HEK293 (cell line): ENCODE data around the gene MAP3K14.

ENCODE experiments used
- KLF16 ChIP-seq: fragments of 450-650 bp; formaldehyde crosslinking; IDR thresholded peaks from 2 replicates; pipeline ENCODE4 v1.5.1; 2017; ENCODE audit warnings: missing biosample characterization, missing genetic modification characterization
- REPIN1 ChIP-seq: fragments of 450-650 bp; formaldehyde crosslinking; IDR thresholded peaks from 2 replicates; pipeline ENCODE4 v1.5.1; 2017; ENCODE audit warnings: missing biosample characterization, missing genetic modification characterization, low read depth
- YY1 ChIP-seq: fragments of 450-650 bp; formaldehyde crosslinking; IDR thresholded peaks from 2 replicates; pipeline ENCODE4 v1.5.1; 2018; ENCODE audit warnings: missing biosample characterization, missing genetic modification characterization
- ZBTB7A ChIP-seq: fragments of 450-650 bp; formaldehyde crosslinking; IDR thresholded peaks from 2 replicates; pipeline ENCODE4 v1.5.1; 2016; ENCODE audit warnings: low read depth, missing biosample characterization, missing genetic modification characterization
- TF ChIP-seq, protein P1 (sequence below): sonication (generic); formaldehyde crosslinking; IDR thresholded peaks from 2 replicates; pipeline ENCODE4 v1.8.1; 2022; ENCODE audit warnings: mild to moderate bottlenecking, moderate library complexity, missing genetic modification reagents
- TF ChIP-seq, protein P2 (sequence below): fragments of 450-650 bp; formaldehyde crosslinking; IDR thresholded peaks from 2 replicates; pipeline ENCODE4 v1.5.1; 2016; ENCODE audit warnings: missing biosample characterization, missing genetic modification characterization
- TF ChIP-seq, protein P3 (sequence below): fragments of 450-650 bp; formaldehyde crosslinking; IDR thresholded peaks from 2 replicates; pipeline ENCODE4 v1.5.1; 2016; ENCODE audit warnings: missing biosample characterization, missing genetic modification characterization

DNA sequence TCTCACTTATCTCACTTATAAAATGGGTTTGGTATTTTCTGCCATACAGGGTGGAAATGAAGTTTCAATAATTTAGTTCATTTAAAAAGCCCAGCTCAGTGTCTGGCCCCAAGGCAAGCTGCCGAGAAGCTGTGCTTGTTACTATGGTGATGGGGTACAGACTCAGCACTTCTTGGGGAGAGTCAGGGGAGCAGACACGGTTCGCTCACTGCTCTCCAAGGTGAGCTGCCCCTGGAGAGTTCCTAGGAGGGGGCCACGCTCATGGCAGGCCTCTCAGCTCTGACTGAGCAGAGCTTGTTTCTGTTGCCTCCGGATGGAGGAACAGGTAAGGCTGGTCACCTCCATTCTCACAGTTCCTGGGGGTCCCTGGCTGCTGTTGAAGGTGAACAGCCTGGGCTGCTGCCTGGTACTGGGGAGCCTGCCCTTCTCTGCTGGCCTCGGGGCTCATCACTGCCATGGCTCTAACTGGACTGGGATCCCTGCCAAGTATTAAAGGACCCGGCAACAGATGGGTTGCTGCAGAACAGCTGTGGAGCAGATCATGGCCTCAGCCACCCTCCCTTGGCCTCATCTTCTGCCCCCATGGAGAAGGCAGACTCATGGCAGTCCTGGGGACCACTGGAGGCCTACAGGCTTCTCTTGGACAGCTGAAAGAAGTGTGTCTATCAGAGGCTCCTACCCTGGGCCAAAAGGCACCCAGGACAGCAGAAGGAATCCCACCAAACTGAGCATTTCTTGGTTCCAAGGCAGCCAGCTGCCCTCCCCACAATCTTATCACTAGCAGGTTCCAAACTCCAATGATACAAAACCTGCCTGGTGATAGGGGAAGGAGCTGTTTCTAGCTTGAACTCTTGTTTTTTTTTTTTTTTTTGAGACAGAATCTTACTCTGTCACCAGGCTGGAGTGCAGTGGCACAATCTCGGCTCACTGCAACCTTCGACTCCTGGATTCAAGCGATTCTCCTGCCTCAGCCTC lies 29.0 kb downstream of the MAP3K14 start:
- TF ChIP-seq, protein P1, sequence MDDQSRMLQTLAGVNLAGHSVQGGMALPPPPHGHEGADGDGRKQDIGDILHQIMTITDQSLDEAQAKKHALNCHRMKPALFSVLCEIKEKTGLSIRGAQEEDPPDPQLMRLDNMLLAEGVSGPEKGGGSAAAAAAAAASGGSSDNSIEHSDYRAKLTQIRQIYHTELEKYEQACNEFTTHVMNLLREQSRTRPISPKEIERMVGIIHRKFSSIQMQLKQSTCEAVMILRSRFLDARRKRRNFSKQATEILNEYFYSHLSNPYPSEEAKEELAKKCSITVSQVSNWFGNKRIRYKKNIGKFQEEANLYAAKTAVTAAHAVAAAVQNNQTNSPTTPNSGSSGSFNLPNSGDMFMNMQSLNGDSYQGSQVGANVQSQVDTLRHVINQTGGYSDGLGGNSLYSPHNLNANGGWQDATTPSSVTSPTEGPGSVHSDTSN (CRISPR knock-in tag) = no peak
- TF ChIP-seq REPIN1 (tag by site-specific recombination) (no peak), KLF16 (tag by site-specific recombination) (no peak), ZBTB7A (no peak), YY1 (tag by site-specific recombination) (no peak)
- TF ChIP-seq, protein P2, sequence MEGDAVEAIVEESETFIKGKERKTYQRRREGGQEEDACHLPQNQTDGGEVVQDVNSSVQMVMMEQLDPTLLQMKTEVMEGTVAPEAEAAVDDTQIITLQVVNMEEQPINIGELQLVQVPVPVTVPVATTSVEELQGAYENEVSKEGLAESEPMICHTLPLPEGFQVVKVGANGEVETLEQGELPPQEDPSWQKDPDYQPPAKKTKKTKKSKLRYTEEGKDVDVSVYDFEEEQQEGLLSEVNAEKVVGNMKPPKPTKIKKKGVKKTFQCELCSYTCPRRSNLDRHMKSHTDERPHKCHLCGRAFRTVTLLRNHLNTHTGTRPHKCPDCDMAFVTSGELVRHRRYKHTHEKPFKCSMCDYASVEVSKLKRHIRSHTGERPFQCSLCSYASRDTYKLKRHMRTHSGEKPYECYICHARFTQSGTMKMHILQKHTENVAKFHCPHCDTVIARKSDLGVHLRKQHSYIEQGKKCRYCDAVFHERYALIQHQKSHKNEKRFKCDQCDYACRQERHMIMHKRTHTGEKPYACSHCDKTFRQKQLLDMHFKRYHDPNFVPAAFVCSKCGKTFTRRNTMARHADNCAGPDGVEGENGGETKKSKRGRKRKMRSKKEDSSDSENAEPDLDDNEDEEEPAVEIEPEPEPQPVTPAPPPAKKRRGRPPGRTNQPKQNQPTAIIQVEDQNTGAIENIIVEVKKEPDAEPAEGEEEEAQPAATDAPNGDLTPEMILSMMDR (tag by site-specific recombination) = no peak
- TF ChIP-seq, protein P3, sequence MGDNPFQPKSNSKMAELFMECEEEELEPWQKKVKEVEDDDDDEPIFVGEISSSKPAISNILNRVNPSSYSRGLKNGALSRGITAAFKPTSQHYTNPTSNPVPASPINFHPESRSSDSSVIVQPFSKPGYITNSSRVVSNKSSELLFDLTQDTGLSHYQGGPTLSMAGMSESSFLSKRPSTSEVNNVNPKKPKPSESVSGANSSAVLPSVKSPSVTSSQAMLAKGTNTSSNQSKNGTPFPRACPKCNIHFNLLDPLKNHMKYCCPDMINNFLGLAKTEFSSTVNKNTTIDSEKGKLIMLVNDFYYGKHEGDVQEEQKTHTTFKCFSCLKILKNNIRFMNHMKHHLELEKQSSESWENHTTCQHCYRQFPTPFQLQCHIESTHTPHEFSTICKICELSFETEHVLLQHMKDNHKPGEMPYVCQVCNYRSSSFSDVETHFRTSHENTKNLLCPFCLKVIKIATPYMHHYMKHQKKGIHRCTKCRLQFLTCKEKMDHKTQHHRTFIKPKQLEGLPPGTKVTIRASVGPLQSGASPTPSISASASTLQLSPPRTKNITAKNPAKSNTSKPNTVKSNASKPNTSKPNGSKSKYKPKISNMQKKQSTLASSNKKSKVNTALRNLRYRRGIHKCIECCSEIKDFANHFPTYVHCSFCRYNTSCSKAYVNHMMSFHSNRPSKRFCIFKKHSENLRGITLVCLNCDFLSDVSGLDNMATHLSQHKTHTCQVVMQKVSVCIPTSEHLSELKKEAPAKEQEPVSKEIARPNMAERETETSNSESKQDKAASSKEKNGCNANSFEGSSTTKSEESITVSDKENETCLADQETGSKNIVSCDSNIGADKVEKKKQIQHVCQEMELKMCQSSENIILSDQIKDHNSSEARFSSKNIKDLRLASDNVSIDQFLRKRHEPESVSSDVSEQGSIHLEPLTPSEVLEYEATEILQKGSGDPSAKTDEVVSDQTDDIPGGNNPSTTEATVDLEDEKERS (tag by site-specific recombination) = no peak
